OCI-LY1 (cell line): ENCODE results near the gene CD300LG.
A peak's percentile ranks its signal among the peaks of the same experiment; 100 is the strongest.

ENCODE experiments used
- H2AFZ ChIP-seq: fragments of 200-600 bp; sonication (generic), shearing (Covaris generic); 2 replicates; pipeline ENCODE4 v1.6.0; 2014; ENCODE audit warnings: antibody characterized with exemption, mild to moderate bottlenecking, low read length
- H3F3A ChIP-seq: fragments of 200-600 bp; sonication (generic), shearing (Covaris generic); 2 replicates; pipeline ENCODE4 v1.6.0; 2014; ENCODE audit warnings: mild to moderate bottlenecking, antibody characterized with exemption, low read length, moderate library complexity; ENCODE audit not compliant: insufficient read depth
- H3K27ac ChIP-seq: fragments of 200-600 bp; sonication (generic); 2 replicates; pipeline ENCODE4 v1.5.1; 2014; ENCODE audit warnings: low read length, mixed run types, mild to moderate bottlenecking, low read depth; ENCODE audit not compliant: poor library complexity, severe bottlenecking
- H3K27me3 ChIP-seq: fragments of 200-600 bp; sonication (generic); 2 replicates; pipeline ENCODE4 v1.6.0; 2014; ENCODE audit warnings: antibody characterized with exemption, mild to moderate bottlenecking, low read length, moderate library complexity; ENCODE audit not compliant: insufficient read depth
- H3K36me3 ChIP-seq: fragments of 200-600 bp; sonication (generic); 2 replicates; pipeline ENCODE4 v1.6.1; 2014; ENCODE audit warnings: mild to moderate bottlenecking, antibody characterized with exemption, low read length, moderate library complexity, mixed read lengths; ENCODE audit not compliant: insufficient read depth
- H3K4me1 ChIP-seq: fragments of 200-600 bp; sonication (generic); 2 replicates; pipeline ENCODE4 v1.5.1; 2014; ENCODE audit warnings: mild to moderate bottlenecking, low read length, moderate library complexity; ENCODE audit not compliant: insufficient read depth, severe bottlenecking
- H3K4me2 ChIP-seq: fragments of 200-600 bp; sonication (generic), shearing (Covaris generic); 2 replicates; pipeline ENCODE4 v1.6.1; 2014; ENCODE audit warnings: low read length
- H3K4me3 ChIP-seq: fragments of 200-600 bp; sonication (generic); 2 replicates; pipeline ENCODE4 v1.5.1; 2014; ENCODE audit warnings: low read length, low read depth, mild to moderate bottlenecking, mixed read lengths; ENCODE audit not compliant: poor library complexity, severe bottlenecking
- H3K79me2 ChIP-seq: fragments of 200-600 bp; shearing (Covaris generic); 2 replicates; pipeline ENCODE4 v1.6.1; 2016; ENCODE audit warnings: mixed run types, low read length, mixed read lengths; ENCODE audit not compliant: insufficient read depth
- H3K9ac ChIP-seq: fragments of 200-600 bp; sonication (generic), shearing (Covaris generic); 2 replicates; pipeline ENCODE4 v1.6.1; 2014; ENCODE audit warnings: mild to moderate bottlenecking, low read length, mixed read lengths
- H3K9me2 ChIP-seq: fragments of 200-600 bp; sonication (generic), shearing (Covaris generic); 2 replicates; pipeline ENCODE4 v1.6.1; 2014; ENCODE audit warnings: low read depth, mild to moderate bottlenecking, low read length, mixed read lengths
- H3K9me3 ChIP-seq: fragments of 200-600 bp; shearing (Covaris generic); 2 replicates; pipeline ENCODE4 v1.6.1; 2014; ENCODE audit warnings: low read length, mixed read lengths
- H4K20me1 ChIP-seq: fragments of 200-600 bp; sonication (generic), shearing (Covaris generic); 2 replicates; pipeline ENCODE4 v1.6.0; 2016; ENCODE audit warnings: mild to moderate bottlenecking, low read length; ENCODE audit not compliant: insufficient read depth
- EZH2 ChIP-seq: fragments of 200-600 bp; sonication (generic), shearing (Covaris generic); IDR thresholded peaks from 2 replicates; pipeline ENCODE4 v1.8.0; 2017; ENCODE audit warnings: borderline replicate concordance, mixed run types, mild to moderate bottlenecking, antibody characterized with exemption, low read length, moderate library complexity, mixed read lengths
- TF ChIP-seq, protein P1 (sequence below): fragments of 200-600 bp; sonication (generic), shearing (Covaris generic); IDR thresholded peaks from 2 replicates; pipeline ENCODE4 v1.5.1; 2017; ENCODE audit warnings: mild to moderate bottlenecking, antibody characterized with exemption, low read length, moderate library complexity, mixed read lengths

The CD300LG gene

DNA sequence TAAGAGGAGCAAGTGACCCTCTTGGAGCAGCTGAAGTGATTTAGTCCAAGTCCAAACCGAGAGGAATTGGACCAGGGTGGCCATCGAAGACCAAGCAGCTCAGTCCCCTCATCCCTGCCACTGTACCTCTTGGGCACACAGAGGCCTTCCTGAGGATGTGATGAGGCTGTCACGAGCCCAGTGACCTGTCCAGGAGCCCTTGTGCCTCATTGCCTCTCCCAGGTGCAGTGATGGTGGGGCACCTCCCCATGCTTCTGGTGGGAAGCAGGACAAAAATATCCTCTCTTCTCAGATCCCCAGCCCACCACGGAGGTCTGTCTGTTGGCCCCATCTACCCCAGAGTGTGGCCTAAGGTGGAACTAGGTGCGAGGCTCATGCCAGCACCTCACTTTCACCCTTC is 2.7 kb upstream of the CD300LG start:
- H3K9me3 ChIP-seq, result no peaks in the 10 kb centered on the region
- no peak for TF ChIP-seq EZH2
- TF ChIP-seq, protein P1, sequence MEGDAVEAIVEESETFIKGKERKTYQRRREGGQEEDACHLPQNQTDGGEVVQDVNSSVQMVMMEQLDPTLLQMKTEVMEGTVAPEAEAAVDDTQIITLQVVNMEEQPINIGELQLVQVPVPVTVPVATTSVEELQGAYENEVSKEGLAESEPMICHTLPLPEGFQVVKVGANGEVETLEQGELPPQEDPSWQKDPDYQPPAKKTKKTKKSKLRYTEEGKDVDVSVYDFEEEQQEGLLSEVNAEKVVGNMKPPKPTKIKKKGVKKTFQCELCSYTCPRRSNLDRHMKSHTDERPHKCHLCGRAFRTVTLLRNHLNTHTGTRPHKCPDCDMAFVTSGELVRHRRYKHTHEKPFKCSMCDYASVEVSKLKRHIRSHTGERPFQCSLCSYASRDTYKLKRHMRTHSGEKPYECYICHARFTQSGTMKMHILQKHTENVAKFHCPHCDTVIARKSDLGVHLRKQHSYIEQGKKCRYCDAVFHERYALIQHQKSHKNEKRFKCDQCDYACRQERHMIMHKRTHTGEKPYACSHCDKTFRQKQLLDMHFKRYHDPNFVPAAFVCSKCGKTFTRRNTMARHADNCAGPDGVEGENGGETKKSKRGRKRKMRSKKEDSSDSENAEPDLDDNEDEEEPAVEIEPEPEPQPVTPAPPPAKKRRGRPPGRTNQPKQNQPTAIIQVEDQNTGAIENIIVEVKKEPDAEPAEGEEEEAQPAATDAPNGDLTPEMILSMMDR, result no peak
- 0 out of 2 replicates have a peak, but pooled peaks cover 9% of the 10 kb centered on the region for H3K27me3 ChIP-seq
- no peak overlapping the region for H3K9ac ChIP-seq
- no peaks in the 10 kb centered on the region for H3K36me3 ChIP-seq
- H2AFZ ChIP-seq, result no peak overlapping the region
- no peaks in the 10 kb centered on the region for H4K20me1 ChIP-seq
- no peaks in the 10 kb centered on the region for H3K79me2 ChIP-seq
- no peak overlapping the region for H3K4me3 ChIP-seq
- no peak overlapping the region for H3K4me2 ChIP-seq
- H3K9me2 ChIP-seq, result no peaks in the 10 kb centered on the region
- H3F3A ChIP-seq, result no peaks in the 10 kb centered on the region
- H3K27ac ChIP-seq, result no peak overlapping the region
- no peaks in the 10 kb centered on the region for H3K4me1 ChIP-seq

DNA sequence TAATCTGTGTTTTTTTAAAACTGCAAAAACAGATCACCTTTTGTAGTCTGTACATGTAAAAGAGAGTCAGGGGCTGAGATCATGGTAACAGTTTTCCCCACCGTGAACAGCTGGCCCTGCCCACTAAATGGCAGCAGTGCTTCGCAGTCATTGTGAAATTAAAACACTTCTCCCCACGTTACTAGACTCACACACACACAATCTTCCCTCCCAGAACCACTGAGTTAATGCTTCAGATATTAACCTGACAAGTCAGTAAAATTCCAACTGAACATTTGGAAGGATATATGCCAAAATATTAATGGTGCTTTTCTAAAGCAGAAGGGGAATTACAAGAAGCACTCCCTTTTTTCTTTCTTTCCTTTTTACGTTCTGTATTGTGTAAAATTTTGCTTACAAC is 1.2 kb upstream of the CD300LG start:
- TF ChIP-seq, protein P1, result no peak
- no peak for TF ChIP-seq EZH2
- H3K9me3 ChIP-seq, result no peaks in the 10 kb centered on the region
- no peaks in the 10 kb centered on the region for H3K9me2 ChIP-seq
- no peaks in the 10 kb centered on the region for H3K27me3 ChIP-seq
- H3K79me2 ChIP-seq, result no peaks in the 10 kb centered on the region
- H2AFZ ChIP-seq, result no peak overlapping the region
- H3K4me2 ChIP-seq, result no peak overlapping the region
- H3K4me1 ChIP-seq, result no peaks in the 10 kb centered on the region
- no peak overlapping the region for H3K27ac ChIP-seq
- no peaks in the 10 kb centered on the region for H3K36me3 ChIP-seq
- no peak overlapping the region for H3K9ac ChIP-seq
- H4K20me1 ChIP-seq, result no peaks in the 10 kb centered on the region
- no peak overlapping the region for H3K4me3 ChIP-seq
- H3F3A ChIP-seq, result no peaks in the 10 kb centered on the region

DNA sequence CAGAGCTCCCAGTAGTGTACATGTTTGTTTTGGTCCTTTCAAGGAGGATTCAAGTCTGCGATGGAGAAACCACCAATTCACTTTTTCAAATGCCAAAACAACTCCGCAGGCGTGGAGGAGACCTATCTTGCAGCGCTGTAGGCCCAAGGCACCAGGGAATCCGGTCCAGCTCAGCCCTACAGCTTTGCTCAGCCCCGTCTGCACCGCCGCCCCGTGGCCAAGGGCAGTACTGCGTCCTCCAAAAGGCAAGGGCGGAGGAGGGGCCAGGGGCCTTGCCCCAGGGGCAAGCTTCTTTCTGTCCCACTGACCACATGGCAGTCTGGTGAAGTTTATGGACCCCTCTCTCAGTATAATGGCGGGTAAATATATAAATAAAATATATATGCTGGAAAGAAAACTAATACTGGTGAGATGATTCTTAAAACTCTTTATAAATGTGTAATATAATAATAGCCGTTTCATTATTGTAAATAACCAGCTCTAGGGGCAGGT is 709 bp upstream of the CD300LG start:
- no peaks in the 10 kb centered on the region for H3K27me3 ChIP-seq
- no peaks in the 10 kb centered on the region for H3F3A ChIP-seq
- no peak overlapping the region for H3K27ac ChIP-seq
- no peaks in the 10 kb centered on the region for H3K36me3 ChIP-seq
- H4K20me1 ChIP-seq, result no peaks in the 10 kb centered on the region
- H3K79me2 ChIP-seq, result no peaks in the 10 kb centered on the region
- no peak overlapping the region for H2AFZ ChIP-seq
- H3K4me3 ChIP-seq, result no peak overlapping the region
- no peak overlapping the region for H3K9ac ChIP-seq
- no peaks in the 10 kb centered on the region for H3K9me3 ChIP-seq
- no peaks in the 10 kb centered on the region for H3K9me2 ChIP-seq
- TF ChIP-seq, protein P1, result peak; percentile 85
- no peak for TF ChIP-seq EZH2
- H3K4me1 ChIP-seq, result no peaks in the 10 kb centered on the region
- H3K4me2 ChIP-seq, result no peak overlapping the region
